Panc1 (cell line): Measurements from ENCODE around the gene PAFAH1B1. TPM values are rescaled to one million over a fixed set of nuclear protein-coding genes. Genes with fewer than 3 reads are reported as not detected.

Experiments used
- ATAC-seq: fragments of 200-7000 bp; cut with Tn5 transposase; 2 replicates; pipeline ENCODE4 v1.9.1; 2020; ENCODE audit warnings: mild to moderate bottlenecking, moderate library complexity
- BruUV-seq: library from RNA; stranded (reverse); fragments of 400-500 nt; replicated peaks from 2 replicates; lab custom pipeline; 2021; lab: Mats Ljungman, UMichigan
- CTCF ChIA-PET: fragments of 300-600 bp; sonication (Branson Sonifier 250); formaldehyde crosslinking; loops from one replicate; lab custom pipeline; 2022; ENCODE audit warnings: antibody characterized with exemption; lab: Charles Lee
- POLR2A ChIA-PET: fragments of 300-600 bp; sonication (Branson Sonifier 250); formaldehyde crosslinking; loops from one replicate; lab custom pipeline; 2022; ENCODE audit warnings: antibody characterized with exemption; lab: Charles Lee
- DNase-seq: peaks from one replicate; pipeline ENCODE4 v3.0.0-alpha.2; 2010; ENCODE audit warnings: low read depth, low spot score
- H3K27ac ChIP-seq: 2 replicates; pipeline ENCODE4 v1.5.1; 2011; ENCODE audit warnings: mild to moderate bottlenecking, low read length, inconsistent platforms
- H3K27me3 ChIP-seq: fragments of 200-500 bp; sonication (Bioruptor generic); 2 replicates; pipeline ENCODE4 v1.6.0; 2014; ENCODE audit warnings: low read length, inconsistent platforms; ENCODE audit not compliant: control insufficient read depth, insufficient read depth
- H3K36me3 ChIP-seq: fragments of 200-500 bp; sonication (Bioruptor generic); 2 replicates; pipeline ENCODE4 v1.5.1; 2014; ENCODE audit warnings: inconsistent platforms, mild to moderate bottlenecking, low read length, moderate library complexity; ENCODE audit not compliant: control insufficient read depth, insufficient read depth
- H3K4me1 ChIP-seq: 2 replicates; pipeline ENCODE4 v1.5.1; 2011; ENCODE audit warnings: inconsistent platforms, mild to moderate bottlenecking, low read length, moderate library complexity; ENCODE audit not compliant: control insufficient read depth, insufficient read depth
- H3K4me3 ChIP-seq, 2 experiments: 2 replicates each; pipeline ENCODE4 v1.5.1; 2011 to 2012; ENCODE audit warnings: low read depth in 2 of 2, low read length in 2 of 2, mild to moderate bottlenecking in 2 of 2, inconsistent platforms in 1 of 2, moderate library complexity in 1 of 2
- H3K9me3 ChIP-seq: fragments of 200-500 bp; sonication (Bioruptor generic); 2 replicates; pipeline ENCODE4 v1.5.1; 2014; ENCODE audit warnings: low read depth, mild to moderate bottlenecking, inconsistent platforms, low read length, moderate library complexity; ENCODE audit not compliant: control insufficient read depth, insufficient read depth
- POLR2AphosphoS5 ChIP-seq: IDR thresholded peaks from 2 replicates; pipeline ENCODE4 v1.6.1; 2012; ENCODE audit warnings: mild to moderate bottlenecking, low read depth, low read length, moderate library complexity
- SIN3A ChIP-seq: IDR thresholded peaks from 2 replicates; pipeline ENCODE4 v1.6.1; 2012; ENCODE audit warnings: low read depth, mild to moderate bottlenecking, low read length, moderate library complexity, borderline replicate concordance; ENCODE audit not compliant: insufficient read depth
- TCF7L2 ChIP-seq: IDR thresholded peaks from 2 replicates; pipeline ENCODE4 v1.6.1; 2011; ENCODE audit warnings: mild to moderate bottlenecking, low read depth, low read length, inconsistent platforms
- in situ Hi-C: cut with HindIII; loops from 2 replicates; pipeline ENCODE4 v1.10.0; 2016; ENCODE audit warnings: low sequenced_read_pairs, low pct_unique_long_range_greater_than_20kb
- intact Hi-C: fragments of 100-400 bp; cut with micrococcal nuclease; formaldehyde crosslinking; loops from one replicate; pipeline ENCODE4 v1.10.0; 2022; ENCODE audit not compliant: unreplicated experiment
- total RNA-seq: library from RNA; stranded (reverse); gene quantifications from one replicate; pipeline ENCODE4 v1.2.1, GENCODE V29; 2021; ENCODE audit not compliant: unreplicated experiment
- TF ChIP-seq, protein P1 (sequence below): fragments of 450-650 bp; IDR thresholded peaks from 2 replicates; pipeline ENCODE4 v1.5.1; 2017; ENCODE audit warnings: mild to moderate bottlenecking
- TF ChIP-seq, protein P2 (sequence below), 2 experiments: IDR thresholded peaks; 2 replicates each; pipeline ENCODE4 v1.6.1; 2011 to 2012; ENCODE audit warnings: low read depth in 2 of 2, control low read depth in 1 of 2, low read length in 1 of 2, mild to moderate bottlenecking in 1 of 2, moderate library complexity in 1 of 2; ENCODE audit not compliant: insufficient read depth in 1 of 2

The PAFAH1B1 gene
- total RNA-seq, 1 experiment from 2014 or later, result 120 TPM

DNA sequence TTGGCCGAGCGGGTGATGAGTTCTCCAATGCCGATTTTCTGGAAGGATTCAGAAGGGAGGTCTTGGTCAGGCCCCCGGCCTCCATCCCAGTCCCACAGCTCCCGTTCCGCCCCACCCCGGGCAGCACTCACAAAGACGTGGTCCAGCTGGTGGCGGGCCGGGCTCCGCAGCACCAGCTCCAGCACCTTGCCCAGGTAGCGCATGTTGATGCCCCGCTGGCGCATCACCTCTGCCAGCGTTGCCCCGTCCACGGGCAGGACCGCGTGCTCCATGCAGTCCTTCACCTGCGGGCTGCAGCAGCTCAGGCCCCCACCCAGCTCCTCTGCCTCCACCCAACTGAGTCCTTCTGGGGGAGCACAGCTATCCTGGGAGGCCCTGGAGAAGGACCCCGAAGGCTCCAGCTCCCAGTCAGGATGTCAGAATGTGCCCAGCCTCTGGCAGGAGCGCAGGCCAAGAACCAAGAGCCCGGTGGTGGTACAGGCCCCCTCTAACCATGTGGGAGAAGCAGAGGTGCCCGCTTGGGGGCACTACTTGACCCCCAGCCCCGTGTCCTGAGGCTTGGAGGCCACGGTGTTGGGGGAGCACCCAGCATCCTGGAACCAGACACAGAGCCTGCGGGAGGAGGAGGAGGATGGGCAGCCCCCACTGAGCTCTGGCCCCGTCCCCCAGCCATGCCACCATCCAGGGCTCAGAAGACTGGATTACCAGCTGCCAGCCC lies 101.9 kb downstream of the PAFAH1B1 start:
- Histone ChIP-seq H3K27ac (no peak overlapping the region), H3K27me3 (no peaks in the 10 kb centered on the region), H3K4me3 (no peak overlapping the region), H3K9me3 (no peaks in the 10 kb centered on the region), H3K4me1 (no peaks in the 10 kb centered on the region), H3K36me3 (no peaks in the 10 kb centered on the region)
- CTCF ChIA-PET, result no interaction called here
- intact Hi-C loops, result no loop called here
- TF ChIP-seq, protein P1, sequence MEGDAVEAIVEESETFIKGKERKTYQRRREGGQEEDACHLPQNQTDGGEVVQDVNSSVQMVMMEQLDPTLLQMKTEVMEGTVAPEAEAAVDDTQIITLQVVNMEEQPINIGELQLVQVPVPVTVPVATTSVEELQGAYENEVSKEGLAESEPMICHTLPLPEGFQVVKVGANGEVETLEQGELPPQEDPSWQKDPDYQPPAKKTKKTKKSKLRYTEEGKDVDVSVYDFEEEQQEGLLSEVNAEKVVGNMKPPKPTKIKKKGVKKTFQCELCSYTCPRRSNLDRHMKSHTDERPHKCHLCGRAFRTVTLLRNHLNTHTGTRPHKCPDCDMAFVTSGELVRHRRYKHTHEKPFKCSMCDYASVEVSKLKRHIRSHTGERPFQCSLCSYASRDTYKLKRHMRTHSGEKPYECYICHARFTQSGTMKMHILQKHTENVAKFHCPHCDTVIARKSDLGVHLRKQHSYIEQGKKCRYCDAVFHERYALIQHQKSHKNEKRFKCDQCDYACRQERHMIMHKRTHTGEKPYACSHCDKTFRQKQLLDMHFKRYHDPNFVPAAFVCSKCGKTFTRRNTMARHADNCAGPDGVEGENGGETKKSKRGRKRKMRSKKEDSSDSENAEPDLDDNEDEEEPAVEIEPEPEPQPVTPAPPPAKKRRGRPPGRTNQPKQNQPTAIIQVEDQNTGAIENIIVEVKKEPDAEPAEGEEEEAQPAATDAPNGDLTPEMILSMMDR, result no peak
- TF ChIP-seq SIN3A (no peak), TCF7L2 (no peak), POLR2AphosphoS5 (no peak)
- TF ChIP-seq, protein P2, sequence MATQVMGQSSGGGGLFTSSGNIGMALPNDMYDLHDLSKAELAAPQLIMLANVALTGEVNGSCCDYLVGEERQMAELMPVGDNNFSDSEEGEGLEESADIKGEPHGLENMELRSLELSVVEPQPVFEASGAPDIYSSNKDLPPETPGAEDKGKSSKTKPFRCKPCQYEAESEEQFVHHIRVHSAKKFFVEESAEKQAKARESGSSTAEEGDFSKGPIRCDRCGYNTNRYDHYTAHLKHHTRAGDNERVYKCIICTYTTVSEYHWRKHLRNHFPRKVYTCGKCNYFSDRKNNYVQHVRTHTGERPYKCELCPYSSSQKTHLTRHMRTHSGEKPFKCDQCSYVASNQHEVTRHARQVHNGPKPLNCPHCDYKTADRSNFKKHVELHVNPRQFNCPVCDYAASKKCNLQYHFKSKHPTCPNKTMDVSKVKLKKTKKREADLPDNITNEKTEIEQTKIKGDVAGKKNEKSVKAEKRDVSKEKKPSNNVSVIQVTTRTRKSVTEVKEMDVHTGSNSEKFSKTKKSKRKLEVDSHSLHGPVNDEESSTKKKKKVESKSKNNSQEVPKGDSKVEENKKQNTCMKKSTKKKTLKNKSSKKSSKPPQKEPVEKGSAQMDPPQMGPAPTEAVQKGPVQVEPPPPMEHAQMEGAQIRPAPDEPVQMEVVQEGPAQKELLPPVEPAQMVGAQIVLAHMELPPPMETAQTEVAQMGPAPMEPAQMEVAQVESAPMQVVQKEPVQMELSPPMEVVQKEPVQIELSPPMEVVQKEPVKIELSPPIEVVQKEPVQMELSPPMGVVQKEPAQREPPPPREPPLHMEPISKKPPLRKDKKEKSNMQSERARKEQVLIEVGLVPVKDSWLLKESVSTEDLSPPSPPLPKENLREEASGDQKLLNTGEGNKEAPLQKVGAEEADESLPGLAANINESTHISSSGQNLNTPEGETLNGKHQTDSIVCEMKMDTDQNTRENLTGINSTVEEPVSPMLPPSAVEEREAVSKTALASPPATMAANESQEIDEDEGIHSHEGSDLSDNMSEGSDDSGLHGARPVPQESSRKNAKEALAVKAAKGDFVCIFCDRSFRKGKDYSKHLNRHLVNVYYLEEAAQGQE (IDR thresholded peaks at IDR 0.05; ENCODE audit: insufficient read depth in 1 of 2, low read depth in 2 of 2, low read length in 1 of 2), result no peak
- POLR2A ChIA-PET, result interaction anchor here (0.6 kb wide), 1 partner anchor 73 kb away, joined by 8 read pairs; no protein-coding TSS in a partner anchor
- no TSS peak for BruUV-seq
- DNase-seq (no peak), ATAC-seq (no peak)
- in situ Hi-C loops, result no loop called here

DNA sequence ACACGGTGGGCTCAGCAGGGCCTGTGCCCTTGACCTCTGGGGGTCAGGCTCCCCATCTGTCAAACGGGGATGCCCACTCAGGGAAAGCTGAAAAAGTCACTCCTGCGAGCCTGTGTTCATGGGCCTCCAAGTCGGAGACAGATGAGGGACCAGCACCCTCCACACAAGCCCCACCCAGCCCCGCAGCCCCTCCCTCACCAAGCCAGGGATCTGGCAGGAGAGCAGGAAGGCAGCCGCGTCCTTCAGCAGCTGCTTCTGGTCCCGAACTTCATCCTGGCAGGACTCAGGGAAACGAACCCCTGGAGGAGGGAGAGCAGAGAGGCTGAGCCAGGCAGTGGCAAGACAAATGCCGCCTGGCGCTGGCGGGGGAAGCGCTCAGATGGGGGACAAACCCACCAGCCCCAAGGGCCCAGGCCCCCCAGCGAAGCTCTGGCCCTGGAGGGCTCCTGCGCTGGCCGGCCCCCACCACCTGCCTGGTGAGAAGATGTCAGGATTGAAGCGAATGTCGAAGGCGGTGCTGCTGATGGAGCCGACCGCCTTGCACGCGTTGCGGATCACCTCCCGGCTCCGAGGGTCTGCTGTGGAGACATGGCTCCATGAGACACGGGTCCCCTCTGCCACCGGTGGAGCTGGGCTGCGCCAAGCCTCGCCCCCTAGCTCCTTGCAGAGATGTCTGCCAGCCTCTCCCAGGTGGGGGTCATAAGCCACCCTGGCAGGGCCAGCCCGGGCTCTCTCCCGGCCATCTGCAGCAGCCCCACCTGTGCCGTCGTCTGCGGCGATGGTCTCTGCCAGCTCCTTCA lies 102.7 kb downstream of the PAFAH1B1 start:
- H3K27me3 ChIP-seq, result no peaks in the 10 kb centered on the region
- no peaks in the 10 kb centered on the region for H3K9me3 ChIP-seq
- H3K4me3 ChIP-seq, result no peak overlapping the region
- DNase-seq (no peak), ATAC-seq (no peak)
- TF ChIP-seq, protein P2 (IDR thresholded peaks at IDR 0.05; ENCODE audit: insufficient read depth in 1 of 2, low read depth in 2 of 2, low read length in 1 of 2), result no peak
- TF ChIP-seq, protein P1, result no peak
- TF ChIP-seq SIN3A (no peak), TCF7L2 (no peak), POLR2AphosphoS5 (no peak)
- BruUV-seq, result no TSS peak
- ChIA-PET CTCF (no interaction called here), POLR2A (no interaction called here)
- no peaks in the 10 kb centered on the region for H3K36me3 ChIP-seq
- no peaks in the 10 kb centered on the region for H3K4me1 ChIP-seq
- in situ Hi-C loops (no loop called here), intact Hi-C loops (no loop called here)
- no peak overlapping the region for H3K27ac ChIP-seq
